ENCODE results near the gene GJC2.

Gene GJC2

DNA sequence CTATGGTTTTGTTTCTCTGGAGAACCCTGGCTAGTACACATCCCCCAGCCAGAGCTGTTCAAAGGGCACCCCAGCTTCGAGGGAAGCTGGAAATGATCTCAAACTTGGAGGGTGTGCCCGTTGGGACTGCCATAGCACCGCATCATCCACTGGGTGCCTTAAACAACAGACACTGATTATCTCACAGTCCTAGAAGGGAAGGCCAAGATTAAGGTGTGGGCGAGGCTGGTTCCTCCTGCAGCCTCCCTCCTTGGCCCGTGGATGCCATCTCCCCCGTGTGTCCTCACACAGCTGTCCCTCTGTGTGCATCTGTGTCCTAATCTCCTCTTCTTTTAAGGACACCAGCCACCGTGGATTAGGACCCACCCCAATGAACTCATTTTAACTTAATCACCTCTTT, 11.6 kb downstream of the GJC2 start:
- CTCF ChIA-PET = interaction anchor here (5.0 kb wide), 1 partner anchor 9 kb away, joined by 53 read pairs; the partner anchor contains the start of gene GJC2
- POLR2A ChIA-PET = interaction anchor here (0.6 kb wide), 1 partner anchor 594 kb away, joined by 4 read pairs; no protein-coding TSS in a partner anchor
- no peak overlapping the region for H3K4me3 ChIP-seq (ENCODE audit: low read depth, low read length)
- TF ChIP-seq CTCF (IDR thresholded peaks at IDR 0.05; ENCODE audit: insufficient read depth, low read length, missing control alignments) = no peak
- no peak for DNase-seq (ENCODE audit: low read depth, low spot score)

DNA sequence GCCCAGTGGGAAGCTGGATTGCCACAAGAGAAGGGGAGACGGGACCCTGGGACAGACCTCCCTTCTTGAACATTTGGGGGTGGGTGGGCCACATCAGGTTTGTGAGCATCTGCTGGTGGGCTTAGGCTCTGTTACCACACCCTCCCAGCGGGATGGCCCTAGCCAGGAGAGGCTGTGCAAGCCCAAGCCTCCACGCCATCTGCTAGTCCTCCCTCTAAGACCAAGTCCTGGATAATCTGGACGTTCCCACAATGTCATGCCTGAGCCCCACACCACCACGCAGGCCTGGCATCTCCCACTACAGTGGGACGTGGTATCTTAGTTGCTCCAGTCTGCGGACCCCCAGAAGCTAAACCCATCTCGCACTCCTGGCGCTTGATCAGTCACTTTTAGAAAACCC, 12.1 kb downstream of the GJC2 start:
- ChIA-PET CTCF (interaction anchor here (5.0 kb wide), 1 partner anchor 10 kb away, joined by 53 read pairs; the partner anchor contains the start of gene GJC2), POLR2A (interaction anchor here (0.6 kb wide), 1 partner anchor 595 kb away, joined by 4 read pairs; no protein-coding TSS in a partner anchor)
- DNase-seq (ENCODE audit: low read depth, low spot score) = no peak
- no peak for TF ChIP-seq CTCF (IDR thresholded peaks at IDR 0.05; ENCODE audit: insufficient read depth, low read length, missing control alignments)
- H3K4me3 ChIP-seq (ENCODE audit: low read depth, low read length) = no peak overlapping the region

DNA sequence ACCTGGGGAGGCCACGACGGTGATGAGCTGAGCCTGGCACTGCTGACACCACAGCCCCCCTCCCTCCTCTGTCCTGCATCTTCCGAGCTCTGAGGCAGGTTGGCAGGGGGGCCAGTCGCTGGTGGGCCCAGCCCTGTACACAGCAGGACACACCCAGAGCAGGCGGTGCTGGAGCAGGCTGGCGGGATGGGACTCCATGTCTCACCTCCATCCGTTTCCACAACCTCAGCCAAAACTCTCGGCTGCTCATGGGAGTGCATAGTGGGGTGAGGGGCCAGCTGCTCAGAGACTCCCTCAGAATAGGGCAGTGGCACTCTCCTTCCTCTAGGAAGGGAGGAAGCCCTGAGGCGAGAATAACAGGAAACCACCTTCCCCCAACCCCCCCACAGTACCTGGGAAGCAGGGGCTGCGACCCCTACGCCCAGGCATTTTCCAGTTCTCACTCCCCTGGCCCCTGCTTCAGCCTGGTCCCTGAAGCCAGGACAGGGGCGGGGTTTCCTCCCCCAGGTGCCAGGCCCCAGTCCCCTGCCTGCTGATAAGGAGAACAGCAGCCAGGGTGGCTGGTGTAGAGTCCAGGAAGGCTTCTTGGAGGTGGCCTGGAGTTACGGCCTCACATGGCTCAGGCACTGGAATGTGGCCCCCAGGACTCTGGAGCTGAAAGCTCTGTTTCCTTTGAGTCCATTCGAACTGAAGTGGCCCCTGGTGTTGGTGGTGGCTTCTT, 12.7 kb downstream of the GJC2 start:
- TF ChIP-seq CTCF (IDR thresholded peaks at IDR 0.05; ENCODE audit: insufficient read depth, low read length, missing control alignments) = no peak
- ChIA-PET CTCF (interaction anchor here (5.0 kb wide), 1 partner anchor 10 kb away, joined by 53 read pairs; the partner anchor contains the start of gene GJC2), POLR2A (no interaction called here)
- no peak overlapping the region for H3K4me3 ChIP-seq (ENCODE audit: low read depth, low read length)
- DNase-seq (ENCODE audit: low read depth, low spot score) = no peak

DNA sequence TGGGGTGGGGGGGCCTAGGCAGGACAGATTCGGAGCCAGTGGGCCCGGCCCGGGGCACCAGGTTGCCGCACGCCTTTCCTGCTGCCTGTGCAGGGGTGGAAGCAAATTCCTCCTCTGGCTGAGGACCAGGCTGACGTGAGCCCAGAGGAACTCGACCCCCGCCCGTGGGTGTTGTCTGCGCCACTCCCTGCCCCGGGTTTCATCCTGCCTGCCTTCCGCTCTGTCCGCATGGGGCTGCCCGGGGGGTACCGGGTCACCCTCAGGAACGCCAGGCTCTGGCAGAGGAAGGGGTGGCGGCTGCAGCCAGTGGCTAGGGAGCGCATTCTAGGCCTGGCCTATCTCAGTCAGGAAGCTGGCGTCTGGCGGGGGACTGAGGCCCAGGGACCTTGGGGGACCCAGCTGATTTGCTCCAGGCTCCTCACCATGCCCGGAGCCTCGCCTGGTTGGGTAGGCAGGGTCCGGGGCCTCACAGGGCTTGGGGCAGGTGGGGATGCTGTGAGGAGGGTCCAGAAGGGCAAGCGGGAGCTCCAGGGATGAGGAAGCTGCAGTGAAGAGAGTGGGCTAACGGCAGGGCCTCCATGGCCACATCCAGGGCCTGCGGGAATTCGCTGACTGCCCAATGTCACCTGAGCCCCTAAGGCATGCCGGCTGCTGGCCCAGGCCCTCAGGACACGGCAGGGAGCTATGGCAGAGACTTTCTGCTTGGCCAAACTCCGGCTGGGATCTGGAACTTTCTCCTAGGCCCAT, 13.4 kb downstream of the GJC2 start:
- CTCF ChIA-PET = interaction anchor here (5.0 kb wide), 1 partner anchor 11 kb away, joined by 53 read pairs; the partner anchor contains the start of gene GJC2

DNA sequence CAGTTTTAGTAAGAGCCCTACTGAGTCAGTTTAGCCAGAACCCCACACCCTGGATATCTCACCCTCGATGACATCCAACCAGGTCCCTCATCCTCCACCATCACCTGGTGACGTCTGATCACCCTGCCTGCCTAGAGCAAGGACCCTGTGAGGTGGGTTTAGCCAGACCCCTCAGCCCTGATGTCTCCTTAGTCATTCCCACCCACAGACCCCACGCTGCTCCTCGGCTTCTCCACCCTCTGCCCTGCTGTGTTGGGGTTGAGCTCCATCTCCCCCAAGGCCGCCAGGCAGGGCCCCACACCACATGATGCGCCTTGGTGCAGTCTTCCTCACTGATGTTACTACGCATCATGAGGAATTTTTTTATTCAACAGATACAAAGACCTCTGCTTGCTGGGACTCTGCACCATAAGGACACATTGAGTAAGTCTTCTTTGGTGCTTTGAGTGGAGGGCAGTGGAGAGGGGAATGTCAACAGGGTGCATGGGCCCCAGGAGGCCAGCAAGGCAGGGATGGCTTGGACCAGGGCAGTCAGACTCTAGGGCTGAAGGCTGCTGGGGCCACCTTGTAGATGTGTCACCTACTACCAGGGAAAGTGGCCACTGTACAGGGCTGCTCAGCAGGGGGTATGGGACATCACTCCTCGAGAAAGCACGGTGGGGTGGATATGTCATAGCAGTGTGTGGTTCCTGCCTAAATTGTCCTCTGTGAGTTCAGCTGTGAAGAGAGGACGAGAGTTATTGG, 14.2 kb downstream of the GJC2 start:
- POLR2A ChIA-PET = interaction anchor here (2.4 kb wide), 1 partner anchor 24 kb away, joined by 15 read pairs; the partner anchor contains the start of gene GUK1
- CTCF ChIA-PET = interaction anchor here (1.0 to 5.0 kb wide), 7 partner anchors 11 to 351 kb away, joined by 3 to 53 read pairs (median 10); partner anchors contain the start of genes GJC2 and GUK1
- no peak for DNase-seq (ENCODE audit: low read depth, low spot score)
- TF ChIP-seq CTCF (IDR thresholded peaks at IDR 0.05; ENCODE audit: insufficient read depth, low read length, missing control alignments) = no peak
- H3K4me3 ChIP-seq (ENCODE audit: low read depth, low read length) = no peak overlapping the region

More for the DNA sequence above, 13.4 kb downstream of the GJC2 start:
- H3K4me3 ChIP-seq (ENCODE audit: low read depth, low read length) = no peak overlapping the region
- DNase-seq (ENCODE audit: low read depth, low spot score) = no peak
- POLR2A ChIA-PET = no interaction called here
- no peak for TF ChIP-seq CTCF (IDR thresholded peaks at IDR 0.05; ENCODE audit: insufficient read depth, low read length, missing control alignments)
